H1 (cell line): Measurements from ENCODE around the gene DRD5. TPM values are rescaled to one million over a fixed set of nuclear protein-coding genes. Genes with fewer than 3 reads are reported as not detected.

Source experiments
- HDAC2 ChIP-seq, 2 experiments: fragments of 300-600 bp in 1 of 2; sonication (generic) in 1 of 2; IDR thresholded peaks; 2 replicates each; pipeline ENCODE4 v1.6.1; 2011 to 2012; ENCODE audit warnings: low read depth in 2 of 2, low read length in 2 of 2, mild to moderate bottlenecking in 2 of 2, moderate library complexity in 2 of 2, borderline replicate concordance in 1 of 2, inconsistent platforms in 1 of 2
- RAD21 ChIP-seq, 2 experiments: IDR thresholded peaks in 1 of 2; conservative IDR thresholded peaks in 1 of 2; 2 replicates each; pipeline ENCODE4 v1.6.1; 2011; ENCODE audit warnings: low read depth in 2 of 2, low read length in 2 of 2, improper control_type of control experiment in 1 of 2, inconsistent platforms in 1 of 2, mild to moderate bottlenecking in 1 of 2, moderate library complexity in 1 of 2
- SIN3A ChIP-seq, 2 experiments: IDR thresholded peaks in 1 of 2; conservative IDR thresholded peaks in 1 of 2; 2 replicates each; pipeline ENCODE4 v1.6.1; 2011 to 2012; ENCODE audit warnings: low read length in 2 of 2, improper control_type of control experiment in 1 of 2, low read depth in 1 of 2, mild to moderate bottlenecking in 1 of 2
- SIRT6 ChIP-seq: IDR thresholded peaks from one replicate; pipeline ENCODE4 v1.7.1; 2012; ENCODE audit warnings: low read length, inconsistent platforms
- USF2 ChIP-seq: IDR thresholded peaks from 2 replicates; pipeline ENCODE4 v1.6.1; 2011; ENCODE audit warnings: low read length, improper control_type of control experiment
- polyA plus RNA-seq, 7 experiments: library from polyadenylated mRNA; depleted of rRNA in 3 of 7; stranded (reverse) in 5 of 7; unstranded in 2 of 7; fragments of >200 nt in 5 of 7; fragments of 200-250 nt in 2 of 7; gene quantifications; 1 replicate in 5 of 7; 2 replicates in 1 of 7; 4 replicates in 1 of 7; pipeline versions ENCODE4 v1.2.1 to v1.2.3, GENCODE V29; 2011 to 2013; ENCODE audit warnings: missing spikeins in 2 of 7, mixed read lengths in 2 of 7
- total RNA-seq: library from RNA; stranded (reverse); fragmentation: NEBNext Ultra II Directional; extraction: Animal tissue kit (Norgen Biotek cat#: 25700); gene quantifications from 2 replicates; pipeline ENCODE4 v1.2.1, GENCODE V29; 2021

DRD5 gene
- total and polyA plus RNA-seq, 2 of the 8 experiments (the other 6 are each of a cell fraction or from before 2014, with no cell fraction given) = 0.11 to 0.21 TPM

GRCh38 chr4:9764155-9764696 lies 17.2 kb upstream of the DRD5 start (continued):
- no peak for TF ChIP-seq USF2
- no peak for TF ChIP-seq RAD21 (IDR thresholded peaks at IDR 0.05 in 1 of 2, conservative IDR thresholded peaks at IDR 0.05 in 1 of 2; ENCODE audit: low read depth in 2 of 2, low read length in 2 of 2)
- no peak for TF ChIP-seq HDAC2 (IDR thresholded peaks at IDR 0.05; ENCODE audit: borderline replicate concordance in 1 of 2, low read depth in 2 of 2, low read length in 2 of 2)
- TF ChIP-seq SIRT6 = no peak
- no peak for TF ChIP-seq SIN3A (conservative IDR thresholded peaks at IDR 0.05 in 1 of 2, IDR thresholded peaks at IDR 0.05 in 1 of 2; ENCODE audit: low read depth in 1 of 2, low read length in 2 of 2)
- TF ChIP-seq, all 59 proteins: peak for 0
